ENCODE measurements around the gene HMGN2.

- TF ChIP-seq CTCF (IDR thresholded peaks at IDR 0.05) (no peak), POLR2A (IDR thresholded peaks at IDR 0.05) (no peak)
These were observed 5.4 kb downstream of the HMGN2 start for GRCh38 chr1:26477446-26478152.
